GM18951 (cell line): ENCODE measurements around the gene KNTC1.
"Not testable (repeated sequence)": the region's sequence is repeated elsewhere in the genome, so short reads cannot be mapped to it uniquely, and the experiment has no call there.

Experiments used
- POLR2A ChIP-seq: IDR thresholded peaks from 4 replicates; pipeline ENCODE4 v1.6.1; 2011; ENCODE audit warnings: mild to moderate bottlenecking; ENCODE audit not compliant: insufficient read length, insufficient read depth; ENCODE audit errors: extremely low read depth
- in situ Hi-C: fragments of 300-500 bp; cut with MboI; formaldehyde crosslinking; loops from one replicate; pipeline ENCODE4 v1.12.0; 2022; ENCODE audit warnings: low sequenced_read_pairs, mixed read lengths, inconsistent platforms; ENCODE audit not compliant: unreplicated experiment

Gene KNTC1

GRCh38 chr12:122499991-122500684, 26.9 kb upstream of the KNTC1 start:
- in situ Hi-C loops: loop anchor here (10.0 kb wide), 1 partner anchor 245 kb away; no protein-coding TSS in a partner anchor
- no peak for TF ChIP-seq POLR2A

GRCh38 chr12:122500685-122501488, 26.2 kb upstream of the KNTC1 start, which contains the start of gene ZCCHC8:
TSS of gene ZCCHC8 (minus strand) at chr12:122500932. CDS start at chr12:122500840, 92 bp downstream.
- in situ Hi-C loops: no loop called here
- peak; percentile 82 for TF ChIP-seq POLR2A

GRCh38 chr12:122501489-122501989, 25.5 kb upstream of the KNTC1 start:
- in situ Hi-C loops: no loop called here
- no peak for TF ChIP-seq POLR2A

DNA sequence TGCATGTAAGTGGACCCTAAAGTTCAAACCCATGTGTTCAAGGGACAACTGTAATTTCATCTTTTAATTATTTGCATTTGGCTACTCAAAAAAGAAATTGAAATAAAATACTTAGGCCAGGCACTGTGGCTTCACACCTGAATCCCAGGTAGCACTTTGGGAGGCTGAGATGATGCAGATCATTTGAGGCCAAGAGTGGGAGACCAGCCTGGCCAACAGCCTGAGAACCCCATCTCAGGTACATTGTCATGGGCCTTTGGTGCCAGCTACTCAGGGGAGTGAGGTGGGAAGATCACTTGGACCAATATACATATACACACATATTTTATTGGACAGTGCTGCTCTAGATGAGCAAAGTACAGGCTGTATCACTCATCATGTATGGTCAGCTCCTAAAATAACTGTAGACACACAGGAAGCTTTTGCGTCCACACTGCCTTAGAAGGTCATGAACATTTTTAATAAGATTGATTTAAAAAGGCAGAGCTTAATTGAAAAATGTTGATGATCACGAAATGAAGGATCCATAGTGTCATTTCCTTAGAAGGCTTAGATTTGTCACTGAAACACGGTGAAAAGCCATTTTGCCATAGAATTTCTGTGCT, 23.8 kb upstream of the KNTC1 start:
- TF ChIP-seq POLR2A: peak; percentile 21
- in situ Hi-C loops: no loop called here

GRCh38 chr12:122503783-122504590, 23.1 kb upstream of the KNTC1 start:
- no peak for TF ChIP-seq POLR2A
- in situ Hi-C loops: no loop called here

- in situ Hi-C loops: no loop called here
- no peak for TF ChIP-seq POLR2A
Measured at GRCh38 chr12:122505419-122506051, 21.5 kb upstream of the KNTC1 start.

- in situ Hi-C loops: no loop called here
- no peak for TF ChIP-seq POLR2A
Measured at GRCh38 chr12:122506393-122506938, 20.6 kb upstream of the KNTC1 start.

DNA sequence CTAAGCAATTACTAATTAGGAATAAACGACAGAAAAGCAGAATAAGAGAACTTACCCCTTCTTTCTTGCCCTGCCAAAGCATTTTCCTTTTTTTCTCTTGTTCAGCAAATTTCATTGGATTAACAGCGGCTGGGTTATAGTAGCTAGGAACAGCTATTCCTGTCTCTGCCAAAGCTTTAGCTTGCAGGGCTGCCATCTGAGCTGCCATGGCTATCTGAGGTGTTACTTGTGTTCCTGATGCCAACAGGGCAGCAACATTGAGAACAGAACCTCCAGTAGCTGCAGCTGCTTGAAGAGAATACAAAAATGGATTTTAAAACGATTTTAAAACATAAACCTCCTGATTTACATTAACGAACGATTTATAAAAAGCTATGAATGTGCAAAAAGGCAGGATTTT, 18.9 kb upstream of the KNTC1 start:
- TF ChIP-seq POLR2A: no peak
- in situ Hi-C loops: no loop called here

DNA sequence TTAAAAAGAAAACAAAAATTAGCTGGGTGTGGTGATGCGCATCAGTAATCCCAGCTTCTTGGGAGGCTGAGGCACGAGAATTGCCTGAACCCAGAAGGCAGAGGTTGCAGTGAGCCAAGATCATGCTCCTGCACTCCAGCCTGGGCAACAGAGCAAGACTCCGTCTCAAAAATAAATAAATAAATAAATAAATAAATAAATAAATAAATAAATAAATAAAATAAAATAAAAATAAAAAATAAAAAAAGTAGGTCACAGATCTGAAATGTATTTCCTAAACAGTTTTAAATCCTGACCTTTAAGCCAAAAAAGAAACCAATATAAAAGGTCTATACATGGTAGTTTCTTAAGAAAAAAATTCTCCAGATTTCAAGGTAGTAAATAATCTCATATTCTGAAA, 14.0 kb upstream of the KNTC1 start:
- in situ Hi-C loops: not testable (repeated sequence)

DNA sequence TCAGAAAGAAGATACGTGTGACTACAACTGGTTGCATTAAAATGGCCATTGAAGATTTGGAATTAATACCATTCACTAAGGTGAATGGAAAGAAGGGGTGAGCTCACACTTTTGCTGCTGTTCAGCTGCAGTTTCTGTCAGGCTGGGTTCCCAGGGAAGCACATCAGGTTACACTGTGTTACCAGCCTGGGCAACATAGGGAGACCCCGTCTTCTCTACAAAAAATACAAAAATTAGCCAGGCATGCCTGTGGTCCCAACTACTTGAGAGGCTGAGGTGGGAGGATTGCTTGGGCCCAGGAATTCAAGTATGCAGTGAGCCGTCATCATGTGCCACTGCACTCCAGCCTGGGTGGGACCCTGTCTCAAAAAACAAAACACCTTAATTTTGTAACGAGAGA, 13.4 kb upstream of the KNTC1 start:
- in situ Hi-C loops: no loop called here
- TF ChIP-seq POLR2A: no peak

- TF ChIP-seq POLR2A: no peak
- in situ Hi-C loops: no loop called here
Measured at GRCh38 chr12:122515275-122515674, 11.8 kb upstream of the KNTC1 start.
